Prostate gland (tissue), 2 donors: Measurements from ENCODE around the gene HS6ST3. TPM values are rescaled to one million over a fixed set of nuclear protein-coding genes. Genes with fewer than 3 reads are reported as not detected.

Experiments
- DNase-seq: peaks from one replicate; pipeline ENCODE4 v3.0.0-alpha.2; 2019; ENCODE audit warnings: low spot score
- H3K27ac ChIP-seq, 2 donors: fragments of 200-600 bp; sonication (generic); 2 replicates each; pipeline ENCODE4 v1.5.1; 2017 to 2019
- H3K27me3 ChIP-seq: fragments of 200-600 bp; sonication (generic); replicated peaks from 2 replicates; pipeline ENCODE4 v1.5.1; 2019; ENCODE audit not compliant: insufficient read depth
- H3K36me3 ChIP-seq, 2 donors: fragments of 200-600 bp; sonication (generic); 1 replicate in 1 of 2; 2 replicates in 1 of 2; pipeline versions ENCODE4 v1.5.1 to v1.8.1; 2017 to 2019
- H3K4me1 ChIP-seq: fragments of 200-600 bp; sonication (generic); replicated peaks from 2 replicates; pipeline ENCODE4 v1.5.1; 2019
- H3K4me3 ChIP-seq, 2 donors: fragments of 200-600 bp; sonication (generic); 2 replicates each; pipeline ENCODE4 v1.5.1; 2017 to 2019
- H3K9me3 ChIP-seq: fragments of 200-600 bp; sonication (generic); 2 replicates; pipeline ENCODE4 v1.5.1; 2017
- POLR2A ChIP-seq: fragments of 450-650 bp; IDR thresholded peaks from one replicate; pipeline ENCODE4 v1.6.1; 2016; ENCODE audit warnings: antibody characterized with exemption, mild to moderate bottlenecking
- POLR2AphosphoS5 ChIP-seq: sonication (generic); formaldehyde crosslinking; IDR thresholded peaks from one replicate; pipeline ENCODE4 v1.6.1; 2017; ENCODE audit warnings: antibody characterized with exemption
- WGBS: methylation state at CpG from one replicate; pipeline ENCODE4 v1.1.5; 2018; 5-methylcytosine and 5-hydroxymethylcytosine counted together
- intact Hi-C: fragments of 100-400 bp; cut with DNase I; formaldehyde crosslinking; loops from one replicate; pipeline ENCODE4 v1.14.2; 2022
- total RNA-seq, 2 donors: library from RNA; depleted of rRNA; stranded (reverse); fragments of >200 nt; gene quantifications; one replicate each; pipeline ENCODE4 v1.1.0, GENCODE V29; 2016
- TF ChIP-seq, protein P1 (sequence below), 4 experiments: fragments of 200-600 bp in 2 of 4; fragments of 450-650 bp in 2 of 4; sonication (generic) in 2 of 4; IDR thresholded peaks; 1 replicate in 3 of 4; 2 replicates in 1 of 4; pipeline ENCODE4 v1.5.1; 2016 to 2019; ENCODE audit warnings: antibody characterized with exemption in 4 of 4, mild to moderate bottlenecking in 2 of 4, moderate library complexity in 2 of 4

Gene HS6ST3
- total RNA-seq, 2 donors from 2014 or later, result 0.97 to 1.0 TPM

DNA sequence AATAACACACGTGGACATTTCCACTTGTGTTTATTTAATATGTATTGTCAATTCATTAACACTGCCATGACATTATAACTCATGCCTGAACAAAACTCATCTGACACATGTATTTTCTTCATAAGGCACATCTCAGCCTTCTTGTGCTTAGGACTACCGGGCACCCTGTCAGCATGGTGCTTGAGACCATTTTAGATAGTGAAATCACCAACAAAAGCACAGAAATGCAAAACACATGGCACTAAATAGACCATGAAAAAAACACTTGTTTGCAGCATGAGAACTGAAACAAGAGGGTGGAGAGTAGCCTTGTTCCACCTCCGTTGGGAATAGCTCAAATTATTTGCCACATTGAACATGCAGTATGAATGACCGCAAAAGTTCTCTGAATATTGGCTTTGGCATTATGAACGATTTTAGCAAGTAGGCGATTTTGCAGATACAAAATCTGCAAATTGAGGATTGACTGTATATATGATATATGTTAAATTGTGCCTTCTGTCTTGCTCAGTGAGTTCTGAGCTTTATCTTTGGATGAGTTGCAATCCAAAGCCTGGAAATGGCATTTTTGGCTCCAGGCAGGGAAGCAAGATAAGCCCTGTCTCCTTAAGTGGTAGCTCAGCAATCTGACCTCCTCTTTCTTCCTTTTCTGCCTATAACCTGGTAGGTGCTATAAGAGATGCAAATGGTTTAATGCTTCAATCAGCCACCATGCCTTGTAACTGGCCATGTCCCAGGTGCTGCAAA is 328.2 kb downstream of the HS6ST3 start:
- H3K4me1 ChIP-seq, result no peaks in the 10 kb centered on the region
- no peaks in the 10 kb centered on the region for H3K9me3 ChIP-seq
- H3K36me3 ChIP-seq, result no peaks in the 10 kb centered on the region
- 92% methylated on average over 6 of the region's 6 CpGs for WGBS
- TF ChIP-seq POLR2AphosphoS5 (no peak), POLR2A (no peak)
- TF ChIP-seq, protein P1, sequence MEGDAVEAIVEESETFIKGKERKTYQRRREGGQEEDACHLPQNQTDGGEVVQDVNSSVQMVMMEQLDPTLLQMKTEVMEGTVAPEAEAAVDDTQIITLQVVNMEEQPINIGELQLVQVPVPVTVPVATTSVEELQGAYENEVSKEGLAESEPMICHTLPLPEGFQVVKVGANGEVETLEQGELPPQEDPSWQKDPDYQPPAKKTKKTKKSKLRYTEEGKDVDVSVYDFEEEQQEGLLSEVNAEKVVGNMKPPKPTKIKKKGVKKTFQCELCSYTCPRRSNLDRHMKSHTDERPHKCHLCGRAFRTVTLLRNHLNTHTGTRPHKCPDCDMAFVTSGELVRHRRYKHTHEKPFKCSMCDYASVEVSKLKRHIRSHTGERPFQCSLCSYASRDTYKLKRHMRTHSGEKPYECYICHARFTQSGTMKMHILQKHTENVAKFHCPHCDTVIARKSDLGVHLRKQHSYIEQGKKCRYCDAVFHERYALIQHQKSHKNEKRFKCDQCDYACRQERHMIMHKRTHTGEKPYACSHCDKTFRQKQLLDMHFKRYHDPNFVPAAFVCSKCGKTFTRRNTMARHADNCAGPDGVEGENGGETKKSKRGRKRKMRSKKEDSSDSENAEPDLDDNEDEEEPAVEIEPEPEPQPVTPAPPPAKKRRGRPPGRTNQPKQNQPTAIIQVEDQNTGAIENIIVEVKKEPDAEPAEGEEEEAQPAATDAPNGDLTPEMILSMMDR (IDR thresholded peaks at IDR 0.05), result no peak
- no peak overlapping the region for H3K27ac ChIP-seq
- H3K4me3 ChIP-seq, result no peak overlapping the region
- no peaks in the 10 kb centered on the region for H3K27me3 ChIP-seq
- intact Hi-C loops, result no loop called here
- no peak for DNase-seq

DNA sequence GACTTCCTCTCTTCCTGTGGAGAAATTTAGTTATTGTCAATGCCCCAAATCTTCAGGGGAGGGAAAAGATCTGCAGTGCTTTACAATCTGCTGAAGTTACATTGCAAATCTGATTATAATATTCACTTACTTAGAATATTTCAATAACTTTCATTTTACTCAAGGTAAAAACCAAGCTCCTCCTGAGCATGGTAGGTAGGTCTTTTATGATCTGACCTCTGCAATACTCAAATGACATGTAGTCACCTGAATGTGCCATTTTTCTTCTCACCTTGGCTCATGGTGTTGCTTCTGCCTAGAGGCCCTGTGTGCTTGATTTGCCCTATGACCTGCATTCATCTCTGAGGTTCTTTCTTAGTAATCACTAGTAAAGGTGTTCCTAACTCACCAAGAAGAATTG is 331.4 kb downstream of the HS6ST3 start:
- DNase-seq, result no peak
- intact Hi-C loops, result no loop called here
- no peak for TF ChIP-seq POLR2AphosphoS5
- TF ChIP-seq, protein P1 (IDR thresholded peaks at IDR 0.05), result no peak
- no peak for TF ChIP-seq POLR2A
- no peaks in the 10 kb centered on the region for H3K4me1 ChIP-seq
- no peaks in the 10 kb centered on the region for H3K27me3 ChIP-seq
- H3K4me3 ChIP-seq, result no peak overlapping the region
- H3K27ac ChIP-seq, result no peak overlapping the region
- H3K36me3 ChIP-seq, result no peaks in the 10 kb centered on the region
- H3K9me3 ChIP-seq, result no peaks in the 10 kb centered on the region

DNA sequence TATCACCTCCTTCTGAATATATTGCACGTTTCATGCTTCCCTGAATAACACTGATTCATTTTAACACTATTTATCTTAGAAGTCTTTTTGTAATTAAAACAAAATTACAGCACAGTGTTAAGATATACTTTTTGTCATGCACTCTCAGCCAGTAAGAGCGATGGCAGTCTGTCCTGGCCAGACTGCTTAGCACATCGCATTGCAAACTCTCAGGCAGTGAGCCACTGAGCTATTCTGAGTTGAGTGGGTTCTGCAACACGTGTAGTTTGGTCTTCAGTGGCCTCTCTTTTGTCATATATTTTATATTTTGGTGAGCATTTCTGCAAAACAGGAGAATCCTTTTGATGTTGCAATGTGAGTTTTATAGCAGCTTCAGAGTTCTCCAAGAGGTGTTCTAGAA is 332.1 kb downstream of the HS6ST3 start:
- intact Hi-C loops, result no loop called here
- Histone ChIP-seq H3K4me3 (no peak overlapping the region), H3K9me3 (no peaks in the 10 kb centered on the region), H3K36me3 (no peaks in the 10 kb centered on the region), H3K27me3 (no peaks in the 10 kb centered on the region), H3K4me1 (no peaks in the 10 kb centered on the region), H3K27ac (no peak overlapping the region)
- TF ChIP-seq, protein P1 (IDR thresholded peaks at IDR 0.05), result no peak
- TF ChIP-seq POLR2A, result no peak
- no peak for TF ChIP-seq POLR2AphosphoS5
- WGBS, result 70% methylated on average over 4 of the region's 4 CpGs
- no peak for DNase-seq

DNA sequence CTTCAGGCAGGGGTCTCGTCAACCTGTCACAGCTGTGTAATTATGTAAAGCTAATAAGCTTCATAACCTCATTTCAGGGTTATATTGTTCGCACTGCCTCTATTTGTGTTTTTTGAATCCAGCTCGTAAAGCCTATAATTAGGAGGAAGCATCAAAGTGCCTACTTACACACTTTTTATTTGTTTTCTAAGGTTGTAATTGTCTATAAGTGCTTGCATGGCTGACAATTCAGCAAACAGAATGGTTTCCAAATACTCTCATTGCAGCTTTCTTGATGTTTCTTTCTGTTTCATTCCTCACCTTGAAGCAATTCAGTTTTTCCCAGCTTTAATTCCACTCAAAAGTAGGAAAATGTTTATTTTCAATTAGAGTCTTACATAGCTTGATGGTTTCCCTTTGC is 336.3 kb downstream of the HS6ST3 start:
- H3K27ac ChIP-seq, result no peak overlapping the region
- no peaks in the 10 kb centered on the region for H3K4me1 ChIP-seq
- H3K9me3 ChIP-seq, result no peaks in the 10 kb centered on the region
- no peaks in the 10 kb centered on the region for H3K27me3 ChIP-seq
- TF ChIP-seq POLR2A, result no peak
- TF ChIP-seq, protein P1 (IDR thresholded peaks at IDR 0.05), result no peak
- no peak for TF ChIP-seq POLR2AphosphoS5
- H3K36me3 ChIP-seq, result no peaks in the 10 kb centered on the region
- intact Hi-C loops, result no loop called here
- no peak overlapping the region for H3K4me3 ChIP-seq
- WGBS, result 57% methylated on average over 3 of the region's 3 CpGs
- no peak for DNase-seq

DNA sequence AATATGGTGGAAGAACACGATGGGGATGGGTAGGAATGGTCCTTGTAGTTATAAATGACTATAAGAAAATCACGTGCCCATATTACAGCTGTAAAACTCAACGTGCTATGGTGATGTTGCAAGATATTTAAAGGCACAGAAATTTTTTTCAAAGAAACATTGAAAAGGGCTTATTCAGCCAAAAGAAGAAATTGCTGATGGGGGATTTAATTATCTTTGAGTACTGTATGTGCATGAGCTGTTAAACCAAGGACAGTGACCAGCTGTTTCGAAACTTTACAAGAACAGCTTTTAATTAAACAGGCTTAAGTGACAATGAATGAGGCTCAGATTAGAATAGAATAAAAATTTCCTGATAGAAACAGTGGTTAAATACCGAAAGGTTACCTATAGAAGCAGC is 339.0 kb downstream of the HS6ST3 start:
- Histone ChIP-seq H3K36me3 (no peaks in the 10 kb centered on the region), H3K27me3 (no peaks in the 10 kb centered on the region), H3K4me3 (no peak overlapping the region), H3K27ac (no peak overlapping the region), H3K4me1 (no peaks in the 10 kb centered on the region), H3K9me3 (no peaks in the 10 kb centered on the region)
- DNase-seq, result no peak
- TF ChIP-seq POLR2AphosphoS5, result no peak
- TF ChIP-seq POLR2A, result no peak
- TF ChIP-seq, protein P1 (IDR thresholded peaks at IDR 0.05), result no peak
- intact Hi-C loops, result no loop called here
- WGBS, result 49% methylated on average over 5 of the region's 5 CpGs
